K562 (cell line): ENCODE results near the gene PPP3CA. TPM values are rescaled to one million over a fixed set of nuclear protein-coding genes. Genes with fewer than 3 reads are reported as not detected.

Source experiments
- ATAC-seq: fragments of 200-7000 bp; cut with Tn5 transposase; 3 replicates; pipeline ENCODE4 v1.9.1; 2020; ENCODE audit warnings: moderate library complexity
- BruUV-seq: library from RNA; stranded (reverse); fragments of 400-500 nt; replicated peaks from 2 replicates; lab custom pipeline; 2021; lab: Mats Ljungman, UMichigan
- CTCF ChIA-PET: fragments of 300-600 bp; formaldehyde crosslinking; extraction: SDS; loops from one replicate; lab custom pipeline; 2021; ENCODE audit warnings: low intra/inter-chr PET ratio; lab: Yijun Ruan, JAX
- POLR2A ChIA-PET: fragments of 300-600, 350-650 bp; sonication (Branson Sonifier 250); formaldehyde crosslinking; extraction: SDS; loops from one replicate; lab custom pipeline; 2021; ENCODE audit warnings: antibody characterized with exemption, inconsistent platforms; lab: Yijun Ruan, JAX
- DNase-seq, 4 experiments: peaks; one replicate each; pipeline versions ENCODE4 v3.0.0 to v3.0.0-alpha.2; 2011 to 2018; ENCODE audit warnings: low spot score in 3 of 4, mixed read lengths in 3 of 4; ENCODE audit errors: extremely low read depth in 1 of 4
- FAIRE-seq: peaks from 2 replicates; lab custom pipeline; 2011; peaks lifted over from hg19 to GRCh38; lab: Jason Lieb, UNC
- H2AFZ ChIP-seq: 2 replicates; pipeline ENCODE4 v1.6.0; 2011; ENCODE audit warnings: low read depth, low read length, control low read depth, inconsistent platforms
- H3K27ac ChIP-seq: fragments of 200-600 bp; 3 replicates; pipeline ENCODE4 v1.8.0; 2011; ENCODE audit warnings: low read depth, mild to moderate bottlenecking, control low read depth, inconsistent platforms, low read length, moderate library complexity, mixed read lengths; ENCODE audit errors: extremely low read depth
- H3K27me3 ChIP-seq, 2 experiments: fragments of 300-600 bp in 1 of 2; 2 replicates in 1 of 2; 3 replicates in 1 of 2; pipeline versions ENCODE4 v1.6.0 to v1.8.0; 2011; ENCODE audit warnings: inconsistent platforms in 2 of 2, low read length in 2 of 2, mild to moderate bottlenecking in 1 of 2, mixed read lengths in 1 of 2, moderate library complexity in 1 of 2; ENCODE audit not compliant: control insufficient read depth in 2 of 2, insufficient read depth in 2 of 2
- H3K36me3 ChIP-seq: fragments of 300-600 bp; 3 replicates; pipeline ENCODE4 v1.8.0; 2011; ENCODE audit warnings: mild to moderate bottlenecking, low read length, inconsistent platforms; ENCODE audit not compliant: control insufficient read depth, insufficient read depth
- H3K4me1 ChIP-seq, 2 experiments: fragments of 200-600 bp in 1 of 2; replicated peaks in 1 of 2; 2 replicates in 1 of 2; 3 replicates in 1 of 2; pipeline versions ENCODE4 v1.5.1 to v1.8.0; 2011; ENCODE audit warnings: inconsistent platforms in 2 of 2, low read length in 2 of 2, mild to moderate bottlenecking in 1 of 2, mixed read lengths in 1 of 2, moderate library complexity in 1 of 2; ENCODE audit not compliant: control insufficient read depth in 2 of 2, insufficient read depth in 2 of 2
- H3K4me2 ChIP-seq: 2 replicates; pipeline ENCODE4 v1.6.1; 2011; ENCODE audit warnings: low read length, control low read depth, inconsistent platforms, mixed read lengths; ENCODE audit not compliant: insufficient read depth
- H3K4me3 ChIP-seq: fragments of 200-600 bp; sonication (generic), shearing (Covaris generic); 2 replicates; pipeline ENCODE4 v1.5.1; 2016; ENCODE audit warnings: control low read depth, inconsistent platforms
- H3K79me2 ChIP-seq: fragments of 200-600 bp; 3 replicates; pipeline ENCODE4 v1.8.0; 2011; ENCODE audit warnings: low read length, inconsistent platforms; ENCODE audit not compliant: control insufficient read depth, insufficient read depth
- H3K9ac ChIP-seq, 2 experiments: 2 replicates each; pipeline versions ENCODE4 v1.6.0 to v1.6.1; 2011; ENCODE audit warnings: low read depth in 2 of 2, low read length in 2 of 2, control low read depth in 1 of 2, inconsistent platforms in 1 of 2, mild to moderate bottlenecking in 1 of 2, mixed read lengths in 1 of 2; ENCODE audit not compliant: insufficient read depth in 1 of 2
- H3K9me1 ChIP-seq: one replicate; pipeline ENCODE4 v1.6.0; 2011; ENCODE audit warnings: inconsistent platforms, mild to moderate bottlenecking, low read length, moderate library complexity; ENCODE audit not compliant: control insufficient read depth, insufficient read depth
- H3K9me3 ChIP-seq: replicated peaks from 2 replicates; pipeline ENCODE4 v1.5.1; 2011; ENCODE audit warnings: low read depth, low read length, inconsistent platforms; ENCODE audit not compliant: control insufficient read depth, insufficient read depth
- H4K20me1 ChIP-seq: replicated peaks from 2 replicates; pipeline ENCODE4 v1.6.1; 2011; ENCODE audit warnings: low read length, inconsistent platforms, mixed read lengths; ENCODE audit not compliant: control insufficient read depth, insufficient read depth
- ETS1 ChIP-seq: conservative IDR thresholded peaks from 2 replicates; pipeline ENCODE4 v1.6.1; 2011; ENCODE audit warnings: low read depth, mild to moderate bottlenecking, low read length; ENCODE audit not compliant: control insufficient read depth
- KAT8 ChIP-seq: fragments of 450-650 bp; IDR thresholded peaks from 2 replicates; pipeline ENCODE4 v1.6.1; 2016; ENCODE audit warnings: low read depth, mild to moderate bottlenecking
- TAF9B ChIP-seq: fragments of 450-650 bp; IDR thresholded peaks from 2 replicates; pipeline ENCODE4 v1.6.1; 2018; ENCODE audit warnings: mild to moderate bottlenecking; ENCODE audit not compliant: partially characterized antibody
- TCFL5 ChIP-seq: fragments of 250-450 bp; sonication (Bioruptor Pico); conservative IDR thresholded peaks from 2 replicates; pipeline ENCODE4 v1.6.1; 2021; ENCODE audit warnings: mild to moderate bottlenecking, moderate library complexity, matching md5 sums
- USF1 ChIP-seq: sonication (generic); formaldehyde crosslinking; IDR thresholded peaks from 2 replicates; pipeline ENCODE4 v1.9.0; 2022; ENCODE audit warnings: mild to moderate bottlenecking, missing genetic modification reagents
- ZNF232 ChIP-seq: sonication (generic); formaldehyde crosslinking; IDR thresholded peaks from 2 replicates; pipeline ENCODE4 v1.8.0; 2022; ENCODE audit warnings: mild to moderate bottlenecking, missing genetic modification reagents
- ZNF24 ChIP-seq: fragments of 450-650 bp; IDR thresholded peaks from 2 replicates; pipeline ENCODE4 v1.6.1; 2016
- in situ Hi-C: fragments of 300-500 bp; cut with MboI; formaldehyde crosslinking; loops from 4 replicates; pipeline ENCODE4 v1.15.0; 2018; ENCODE audit warnings: inconsistent platforms, mixed read lengths
- intact Hi-C: fragments of 100-400 bp; cut with micrococcal nuclease; formaldehyde crosslinking; loops from 2 replicates; pipeline ENCODE4 v1.14.2; 2022
- polyA plus RNA-seq, 8 experiments: library from polyadenylated mRNA; depleted of rRNA in 4 of 8; stranded (reverse) in 5 of 8; unstranded in 3 of 8; fragments of >200 nt; fragmentation: Nextera tagmentation in 2 of 8; fragmentation: Illumina TruSeq in 1 of 8; extraction: Ambion mirVana in 2 of 8; extraction: Trizol in 1 of 8; gene quantifications; 2 replicates each; pipeline versions ENCODE4 v1.2.1 to v1.2.3, GENCODE V29; 2011 to 2014; ENCODE audit warnings: inconsistent platforms in 1 of 8, missing spikeins in 1 of 8
- total RNA-seq, 7 experiments: library from RNA; depleted of rRNA in 6 of 7; stranded (reverse); fragments of >200 nt in 6 of 7; fragmentation: Illumina TruSeq in 2 of 7; extraction: Trizol in 2 of 7; gene quantifications; 2 replicates each; pipeline versions ENCODE4 v1.2.1 to v1.2.3, GENCODE V29; 2011 to 2021; ENCODE audit warnings: low replicate concordance in 1 of 7
- TF ChIP-seq, protein P1 (sequence below): fragments of 250-450 bp; sonication (Bioruptor Pico); IDR thresholded peaks from 2 replicates; pipeline ENCODE4 v1.4.0; 2020; ENCODE audit warnings: mild to moderate bottlenecking, moderate library complexity
- TF ChIP-seq, protein P2 (sequence below), 2 experiments: fragments of 450-650 bp in 1 of 2; sonication (generic) in 1 of 2; formaldehyde crosslinking in 1 of 2; IDR thresholded peaks; 2 replicates each; pipeline versions ENCODE4 v1.7.1 to v1.9.0; 2016 to 2022; ENCODE audit warnings: inconsistent platforms in 1 of 2, mild to moderate bottlenecking in 1 of 2, missing genetic modification reagents in 1 of 2

Gene PPP3CA
- total and polyA plus RNA-seq, 9 of the 15 experiments (the other 6 are each of a cell fraction or from before 2014, with no cell fraction given) = 0.94 to 3.2 (median 1.6) TPM

DNA sequence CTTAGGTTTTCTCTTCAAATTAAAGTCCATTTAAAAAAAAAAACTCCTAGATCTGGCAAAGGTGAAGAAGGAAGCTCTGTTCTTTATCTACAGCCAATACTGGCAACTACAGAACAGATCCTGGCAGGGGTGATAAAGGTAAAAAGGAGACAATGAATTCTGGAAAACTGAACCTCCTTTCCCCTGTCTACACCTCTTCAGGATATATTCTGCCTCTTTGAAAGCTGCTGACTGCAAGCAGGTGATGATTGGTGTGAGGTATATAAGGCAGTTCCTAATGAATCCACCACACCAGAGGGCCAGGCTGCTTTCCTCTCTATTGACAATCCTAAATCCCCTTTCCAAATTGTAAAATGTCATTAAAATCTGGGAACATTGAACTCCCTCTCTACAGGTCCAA lies 370.1 kb downstream of the PPP3CA start:
- in situ Hi-C loops = no loop called here
- Histone ChIP-seq H3K9ac (no peak overlapping the region), H3K4me2 (no peak overlapping the region), H3K4me1 (no peaks in the 10 kb centered on the region), H3K9me3 (no peaks in the 10 kb centered on the region), H3K27me3 (no peaks in the 10 kb centered on the region), H3K9me1 (no peaks in the 10 kb centered on the region), H2AFZ (no peak overlapping the region), H3K27ac (no peak overlapping the region), H3K4me3 (no peak overlapping the region), H3K36me3 (no peaks in the 10 kb centered on the region), H4K20me1 (no peaks in the 10 kb centered on the region), H3K79me2 (no peaks in the 10 kb centered on the region)
- intact Hi-C loops = no loop called here
- CTCF ChIA-PET = no interaction called here
- FAIRE-seq = no peak
- no peak for DNase-seq
- POLR2A ChIA-PET = no interaction called here
- ATAC-seq = no peak
- no TSS peak for BruUV-seq
- TF ChIP-seq ETS1 = no peak
- no peak for TF ChIP-seq USF1 (CRISPR knock-in tag)
- TF ChIP-seq, protein P1, sequence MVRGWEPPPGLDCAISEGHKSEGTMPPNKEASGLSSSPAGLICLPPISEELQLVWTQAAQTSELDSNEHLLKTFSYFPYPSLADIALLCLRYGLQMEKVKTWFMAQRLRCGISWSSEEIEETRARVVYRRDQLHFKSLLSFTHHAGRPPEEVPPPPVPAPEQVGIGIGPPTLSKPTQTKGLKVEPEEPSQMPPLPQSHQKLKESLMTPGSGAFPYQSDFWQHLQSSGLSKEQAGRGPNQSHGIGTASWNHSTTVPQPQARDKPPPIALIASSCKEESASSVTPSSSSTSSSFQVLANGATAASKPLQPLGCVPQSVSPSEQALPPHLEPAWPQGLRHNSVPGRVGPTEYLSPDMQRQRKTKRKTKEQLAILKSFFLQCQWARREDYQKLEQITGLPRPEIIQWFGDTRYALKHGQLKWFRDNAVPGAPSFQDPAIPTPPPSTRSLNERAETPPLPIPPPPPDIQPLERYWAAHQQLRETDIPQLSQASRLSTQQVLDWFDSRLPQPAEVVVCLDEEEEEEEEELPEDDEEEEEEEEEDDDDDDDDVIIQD (CRISPR knock-in tag) = no peak
- TF ChIP-seq ZNF232 = no peak
- no peak for TF ChIP-seq TCFL5
- no peak for TF ChIP-seq TAF9B
- TF ChIP-seq ZNF24 = no peak
- TF ChIP-seq, protein P2, sequence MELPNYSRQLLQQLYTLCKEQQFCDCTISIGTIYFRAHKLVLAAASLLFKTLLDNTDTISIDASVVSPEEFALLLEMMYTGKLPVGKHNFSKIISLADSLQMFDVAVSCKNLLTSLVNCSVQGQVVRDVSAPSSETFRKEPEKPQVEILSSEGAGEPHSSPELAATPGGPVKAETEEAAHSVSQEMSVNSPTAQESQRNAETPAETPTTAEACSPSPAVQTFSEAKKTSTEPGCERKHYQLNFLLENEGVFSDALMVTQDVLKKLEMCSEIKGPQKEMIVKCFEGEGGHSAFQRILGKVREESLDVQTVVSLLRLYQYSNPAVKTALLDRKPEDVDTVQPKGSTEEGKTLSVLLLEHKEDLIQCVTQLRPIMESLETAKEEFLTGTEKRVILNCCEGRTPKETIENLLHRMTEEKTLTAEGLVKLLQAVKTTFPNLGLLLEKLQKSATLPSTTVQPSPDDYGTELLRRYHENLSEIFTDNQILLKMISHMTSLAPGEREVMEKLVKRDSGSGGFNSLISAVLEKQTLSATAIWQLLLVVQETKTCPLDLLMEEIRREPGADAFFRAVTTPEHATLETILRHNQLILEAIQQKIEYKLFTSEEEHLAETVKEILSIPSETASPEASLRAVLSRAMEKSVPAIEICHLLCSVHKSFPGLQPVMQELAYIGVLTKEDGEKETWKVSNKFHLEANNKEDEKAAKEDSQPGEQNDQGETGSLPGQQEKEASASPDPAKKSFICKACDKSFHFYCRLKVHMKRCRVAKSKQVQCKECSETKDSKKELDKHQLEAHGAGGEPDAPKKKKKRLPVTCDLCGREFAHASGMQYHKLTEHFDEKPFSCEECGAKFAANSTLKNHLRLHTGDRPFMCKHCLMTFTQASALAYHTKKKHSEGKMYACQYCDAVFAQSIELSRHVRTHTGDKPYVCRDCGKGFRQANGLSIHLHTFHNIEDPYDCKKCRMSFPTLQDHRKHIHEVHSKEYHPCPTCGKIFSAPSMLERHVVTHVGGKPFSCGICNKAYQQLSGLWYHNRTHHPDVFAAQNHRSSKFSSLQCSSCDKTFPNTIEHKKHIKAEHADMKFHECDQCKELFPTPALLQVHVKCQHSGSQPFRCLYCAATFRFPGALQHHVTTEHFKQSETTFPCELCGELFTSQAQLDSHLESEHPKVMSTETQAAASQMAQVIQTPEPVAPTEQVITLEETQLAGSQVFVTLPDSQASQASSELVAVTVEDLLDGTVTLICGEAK (IDR thresholded peaks at IDR 0.05) = no peak
- TF ChIP-seq, protein P2 (CRISPR knock-in tag; IDR thresholded peaks at IDR 0.05) = no peak
- TF ChIP-seq KAT8 = no peak
